NCI-H1417 treated with DMSO at 0.1 percent for 48 hours (cell line): ENCODE data around the gene CEP128.

Experiments used
- DNase-seq: peaks from one replicate; lab custom pipeline; 2025; lab: John Stamatoyannopoulos, UW

Gene CEP128

DNA sequence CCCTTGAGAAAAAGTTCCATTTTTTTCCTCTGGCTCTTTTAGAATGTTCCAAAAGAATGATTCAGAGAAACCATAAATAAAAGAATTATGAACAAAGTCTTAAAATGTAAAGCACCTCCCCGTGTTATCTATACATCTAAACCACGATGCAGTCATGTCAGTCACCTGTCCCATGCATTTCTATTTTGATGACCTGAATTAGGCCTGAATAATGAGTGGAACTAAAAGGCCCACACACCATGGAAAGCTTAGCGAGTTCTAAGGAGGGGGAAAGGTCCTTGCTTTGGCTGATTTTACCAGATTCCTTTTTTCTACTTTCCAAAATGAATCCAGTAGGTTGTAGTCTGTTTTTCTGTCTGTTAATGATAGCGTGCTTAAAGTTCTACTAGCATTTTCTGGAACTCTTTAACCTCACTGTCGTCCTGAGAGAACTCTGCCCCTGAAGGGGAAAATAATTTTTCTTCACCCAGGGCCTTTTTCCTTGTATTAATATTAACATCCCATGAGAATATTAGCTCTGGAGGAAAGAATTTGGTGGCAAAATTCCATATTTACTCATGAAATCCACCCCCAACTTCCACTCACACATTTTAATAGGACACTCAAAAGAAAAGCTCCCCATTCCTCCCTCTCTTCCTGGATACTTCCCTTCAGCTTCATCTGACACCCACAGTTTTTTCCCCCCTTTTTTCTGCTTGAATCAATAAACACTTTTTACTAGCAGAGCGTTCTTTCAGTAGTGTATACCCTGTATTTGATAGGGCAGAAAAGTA, 464.0 kb downstream of the CEP128 start:
- DNase-seq = no peak

GRCh38 chr14:80475074-80475473, 466.5 kb downstream of the CEP128 start:
- no peak for DNase-seq

DNA sequence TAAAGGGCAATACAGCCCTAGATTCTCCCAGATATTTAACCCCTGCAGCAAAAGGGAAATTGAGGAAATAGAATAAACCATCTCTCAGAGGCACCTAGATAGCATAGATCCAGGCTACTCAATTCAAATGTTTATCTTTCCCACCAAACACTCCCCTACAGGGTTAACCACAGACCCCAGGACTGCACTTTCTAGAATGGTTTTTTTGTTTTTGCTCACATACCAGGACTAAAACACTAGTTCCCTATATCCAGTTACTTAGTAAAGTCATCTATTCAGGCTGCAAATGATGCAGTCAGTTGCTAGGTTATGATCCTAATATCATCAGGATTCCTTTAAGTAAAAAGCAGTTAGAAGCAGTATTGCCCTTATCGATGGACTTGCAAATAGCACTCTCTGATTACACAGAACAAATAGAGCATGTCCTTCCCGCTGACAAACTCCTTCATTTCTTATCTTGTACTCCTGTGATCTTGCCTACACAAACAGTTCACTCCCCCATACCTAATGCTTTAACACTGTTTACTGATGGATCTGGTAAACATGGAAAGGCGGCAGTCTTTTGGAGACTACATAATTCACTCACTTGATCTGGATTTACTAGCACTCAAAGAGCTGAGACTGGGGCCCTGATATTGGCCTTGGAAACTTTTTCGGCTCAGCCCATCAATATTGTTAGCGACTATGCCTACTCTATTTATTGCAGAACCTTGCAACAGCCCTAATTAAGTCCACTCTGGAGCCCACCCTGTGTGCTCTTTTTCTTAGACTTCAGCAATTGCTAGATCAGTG, 473.0 kb downstream of the CEP128 start:
- no peak for DNase-seq

GRCh38 chr14:80465546-80466220, 475.9 kb downstream of the CEP128 start:
- no peak for DNase-seq

GRCh38 chr14:80464531-80465149, 476.9 kb downstream of the CEP128 start:
- no peak for DNase-seq

DNA sequence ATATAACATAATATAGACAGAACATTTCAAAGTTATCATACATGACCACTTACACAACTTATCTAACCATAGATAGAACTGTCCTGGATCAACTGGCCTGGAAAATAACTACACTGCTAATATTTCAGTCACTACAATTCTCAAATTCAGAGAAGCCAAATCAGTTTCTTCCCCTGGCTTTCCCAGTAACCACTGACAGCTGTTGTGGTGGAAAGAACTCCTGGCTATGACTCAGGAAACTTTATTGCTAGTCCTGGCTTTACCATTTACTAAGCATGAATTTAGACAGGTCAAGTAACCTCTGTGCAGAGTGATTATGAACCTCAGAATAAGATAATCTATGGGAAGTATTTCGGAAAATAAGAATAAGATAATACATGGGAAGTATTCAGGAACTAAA, 485.3 kb downstream of the CEP128 start:
- no peak for DNase-seq

GRCh38 chr14:80455031-80455430, 486.5 kb downstream of the CEP128 start:
- DNase-seq = no peak

- DNase-seq = no peak
These were observed 493.3 kb downstream of the CEP128 start for GRCh38 chr14:80448267-80448666.

- no peak for DNase-seq
These were observed 494.1 kb downstream of the CEP128 start for GRCh38 chr14:80447392-80447791.
